Measurements from ENCODE around the gene A2ML1.
"Not testable (repeated sequence)": the region's sequence is repeated elsewhere in the genome, so short reads cannot be mapped to it uniquely, and the experiment has no call there.

Gene A2ML1

GRCh38 chr12:8822298-8822697 lies at the start of gene A2ML1:
A2ML1 (plus strand) TSS chr12:8822621; CDS start chr12:8822652, 31 bp downstream.
- DNase-seq, result no peak

GRCh38 chr12:8773461-8773860 lies 49.0 kb upstream of the A2ML1 start:
- no peak for DNase-seq

GRCh38 chr12:8779281-8779680 lies 43.1 kb upstream of the A2ML1 start:
- no peak for DNase-seq

GRCh38 chr12:8779862-8780261 lies 42.6 kb upstream of the A2ML1 start:
- no peak for DNase-seq

GRCh38 chr12:8780389-8780788 lies 42.0 kb upstream of the A2ML1 start:
- peak; percentile 37 for DNase-seq

GRCh38 chr12:8781381-8782127 lies 40.9 kb upstream of the A2ML1 start:
- DNase-seq, result no peak

- DNase-seq, result no peak
Observed at GRCh38 chr12:8784290-8784888, 38.0 kb upstream of the A2ML1 start.

GRCh38 chr12:8785499-8785898 lies 36.9 kb upstream of the A2ML1 start:
- DNase-seq, result no peak

GRCh38 chr12:8787206-8787605 lies 35.2 kb upstream of the A2ML1 start:
- not testable (repeated sequence) for DNase-seq

- DNase-seq, result not testable (repeated sequence)
Observed at GRCh38 chr12:8788706-8789105, 33.7 kb upstream of the A2ML1 start.

- DNase-seq, result not testable (repeated sequence)
Observed at GRCh38 chr12:8789341-8790013, 32.9 kb upstream of the A2ML1 start.

GRCh38 chr12:8793226-8793625 lies 29.2 kb upstream of the A2ML1 start:
- DNase-seq, result not testable (repeated sequence)

- not testable (repeated sequence) for DNase-seq
Observed at GRCh38 chr12:8794611-8795010, 27.8 kb upstream of the A2ML1 start.

- no peak for DNase-seq
Observed at GRCh38 chr12:8796831-8797626, 25.4 kb upstream of the A2ML1 start.

GRCh38 chr12:8801213-8801612 lies 21.2 kb upstream of the A2ML1 start:
- DNase-seq, result not testable (repeated sequence)

GRCh38 chr12:8804833-8805232 lies 17.6 kb upstream of the A2ML1 start:
- not testable (repeated sequence) for DNase-seq

- not testable (repeated sequence) for DNase-seq
Observed at GRCh38 chr12:8805487-8805886, 16.9 kb upstream of the A2ML1 start.

- DNase-seq, result peak; percentile 67
Observed at GRCh38 chr12:8807084-8807483, 15.3 kb upstream of the A2ML1 start.

GRCh38 chr12:8810112-8810511 lies 12.3 kb upstream of the A2ML1 start:
- DNase-seq, result not testable (repeated sequence)

- DNase-seq, result no peak
Observed at GRCh38 chr12:8813572-8814357, 8.7 kb upstream of the A2ML1 start.

GRCh38 chr12:8816448-8817050 lies 5.9 kb upstream of the A2ML1 start:
- no peak for DNase-seq

- peak; percentile 19 for DNase-seq
Observed at GRCh38 chr12:8817856-8818255, 4.6 kb upstream of the A2ML1 start.

Data from fibroblast of upper back skin (primary cell).